Omental fat pad (tissue), 4 donors: ENCODE data around the gene LRFN2. TPM values are rescaled to one million over a fixed set of nuclear protein-coding genes. Genes with fewer than 3 reads are reported as not detected.

Source experiments
- ATAC-seq: fragments of 150-250 bp; one replicate; pipeline ENCODE4 v1.9.1; 2016; ENCODE audit warnings: mild to moderate bottlenecking, moderate library complexity; ENCODE audit not compliant: low FRiP score
- DNase-seq: peaks from one replicate; pipeline ENCODE4 v3.0.0-alpha.2; 2019; ENCODE audit warnings: low spot score
- total RNA-seq, 4 donors: library from RNA; depleted of rRNA; stranded (reverse); fragments of >200 nt; gene quantifications; one replicate each; pipeline ENCODE4 v1.1.0, GENCODE V29; 2016
- TF ChIP-seq, protein P1 (sequence below), 3 donors: fragments of 450-650 bp; IDR thresholded peaks; one replicate each; pipeline ENCODE4 v1.5.1; 2016 to 2017; ENCODE audit warnings: antibody characterized with exemption in 3 of 3, mild to moderate bottlenecking in 3 of 3, moderate library complexity in 2 of 3

LRFN2 gene
- total RNA-seq, 4 donors from 2014 or later = not detected

DNA sequence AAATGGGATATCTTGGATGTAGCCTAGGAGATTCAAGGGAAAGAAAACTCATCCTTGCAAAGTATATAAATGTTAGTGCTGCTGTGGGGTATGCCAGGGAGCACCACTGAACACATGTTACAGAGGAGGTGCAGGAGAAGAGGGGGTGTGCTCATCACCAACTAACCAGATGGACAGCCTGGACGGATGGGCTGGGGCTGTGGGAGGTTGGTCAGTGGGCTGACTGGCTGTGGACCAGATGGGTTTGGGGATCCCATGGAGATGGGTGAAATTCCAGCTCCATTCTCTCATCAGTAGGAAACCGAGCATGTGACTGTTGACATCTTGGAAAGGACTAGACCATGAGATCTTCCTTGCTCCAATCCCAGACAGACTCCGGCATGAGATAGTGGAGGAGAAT is 201.0 kb downstream of the LRFN2 start:
- TF ChIP-seq, protein P1, sequence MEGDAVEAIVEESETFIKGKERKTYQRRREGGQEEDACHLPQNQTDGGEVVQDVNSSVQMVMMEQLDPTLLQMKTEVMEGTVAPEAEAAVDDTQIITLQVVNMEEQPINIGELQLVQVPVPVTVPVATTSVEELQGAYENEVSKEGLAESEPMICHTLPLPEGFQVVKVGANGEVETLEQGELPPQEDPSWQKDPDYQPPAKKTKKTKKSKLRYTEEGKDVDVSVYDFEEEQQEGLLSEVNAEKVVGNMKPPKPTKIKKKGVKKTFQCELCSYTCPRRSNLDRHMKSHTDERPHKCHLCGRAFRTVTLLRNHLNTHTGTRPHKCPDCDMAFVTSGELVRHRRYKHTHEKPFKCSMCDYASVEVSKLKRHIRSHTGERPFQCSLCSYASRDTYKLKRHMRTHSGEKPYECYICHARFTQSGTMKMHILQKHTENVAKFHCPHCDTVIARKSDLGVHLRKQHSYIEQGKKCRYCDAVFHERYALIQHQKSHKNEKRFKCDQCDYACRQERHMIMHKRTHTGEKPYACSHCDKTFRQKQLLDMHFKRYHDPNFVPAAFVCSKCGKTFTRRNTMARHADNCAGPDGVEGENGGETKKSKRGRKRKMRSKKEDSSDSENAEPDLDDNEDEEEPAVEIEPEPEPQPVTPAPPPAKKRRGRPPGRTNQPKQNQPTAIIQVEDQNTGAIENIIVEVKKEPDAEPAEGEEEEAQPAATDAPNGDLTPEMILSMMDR (IDR thresholded peaks at IDR 0.05) = no peak
- ATAC-seq (no peak), DNase-seq (no peak)

DNA sequence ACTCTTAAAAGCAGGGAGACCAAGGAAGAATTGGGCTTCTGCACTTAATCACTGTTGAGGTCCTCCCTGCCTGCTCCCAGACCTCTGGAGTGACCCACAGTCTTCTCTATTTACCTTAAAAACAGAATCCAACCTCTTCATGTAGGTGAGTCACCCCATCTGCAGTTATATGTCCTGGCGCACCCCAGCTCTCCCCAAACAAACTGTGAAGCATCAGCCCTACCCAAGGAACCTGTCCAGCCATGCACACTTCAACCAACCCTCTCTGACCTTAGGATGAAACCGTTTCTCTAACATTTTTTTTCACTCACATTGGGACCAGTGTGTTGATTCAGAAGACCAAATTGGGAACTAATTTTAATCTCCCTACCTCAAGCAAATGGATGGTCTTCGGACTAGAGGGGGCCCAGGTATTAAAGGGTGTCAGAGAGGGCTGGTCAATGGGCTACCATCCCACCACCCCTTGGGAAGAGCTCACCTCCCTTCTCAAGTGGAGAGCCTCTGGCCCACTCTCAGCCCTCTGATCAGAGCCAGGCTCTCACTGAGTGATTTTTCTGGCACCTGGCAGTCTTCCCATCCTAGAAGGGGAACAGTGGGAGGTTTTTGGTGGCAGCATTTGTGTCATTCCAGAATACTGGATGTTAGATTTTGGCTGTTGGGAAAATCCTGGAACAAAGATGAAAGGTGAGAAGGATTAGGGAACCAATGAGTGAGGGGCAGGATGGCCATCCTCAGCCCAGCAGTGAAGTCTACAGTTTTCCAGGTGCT is 203.6 kb downstream of the LRFN2 start:
- ATAC-seq (no peak), DNase-seq (no peak)
- TF ChIP-seq, protein P1 (IDR thresholded peaks at IDR 0.05) = no peak

DNA sequence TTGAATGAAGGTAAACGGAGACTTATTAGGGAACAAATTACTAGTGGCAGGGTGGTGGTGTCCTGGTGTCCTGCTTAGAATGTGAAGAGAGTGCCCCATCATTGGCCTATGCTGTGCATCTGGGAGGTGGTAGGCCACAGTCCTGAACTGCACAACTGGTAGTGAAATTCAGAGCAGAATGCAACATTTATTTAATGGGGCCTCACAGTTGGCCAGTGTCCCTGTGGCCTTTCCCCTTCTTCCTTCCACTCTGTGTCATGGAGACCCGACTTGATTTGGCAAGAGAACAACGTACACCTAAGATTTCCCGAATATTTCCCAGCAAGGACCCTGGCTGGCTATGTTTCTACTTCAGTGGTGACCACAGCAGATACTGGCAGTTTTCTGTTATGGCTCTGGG is 206.9 kb downstream of the LRFN2 start:
- ATAC-seq (no peak), DNase-seq (no peak)
- TF ChIP-seq, protein P1 (IDR thresholded peaks at IDR 0.05) = no peak

DNA sequence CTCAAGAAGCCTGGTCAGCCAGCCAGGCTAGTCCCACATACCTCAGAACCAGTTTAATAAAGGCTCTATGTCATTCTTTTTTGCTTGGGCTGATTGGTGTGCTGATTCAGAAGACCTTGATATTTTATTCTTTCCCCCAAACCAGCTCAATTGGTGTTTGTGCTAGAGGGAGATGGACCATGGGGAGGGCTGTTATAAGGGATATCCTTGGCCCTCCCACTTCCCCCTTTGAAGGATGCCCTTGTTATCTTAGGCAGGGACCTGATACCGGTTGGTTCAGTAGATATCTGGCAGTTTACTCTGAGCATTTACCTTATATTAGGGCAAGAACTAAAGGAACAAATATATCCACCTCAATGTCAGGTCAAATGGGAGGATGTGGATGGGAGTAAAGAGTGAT is 207.4 kb downstream of the LRFN2 start:
- ATAC-seq (no peak), DNase-seq (no peak)
- TF ChIP-seq, protein P1 (IDR thresholded peaks at IDR 0.05) = no peak

DNA sequence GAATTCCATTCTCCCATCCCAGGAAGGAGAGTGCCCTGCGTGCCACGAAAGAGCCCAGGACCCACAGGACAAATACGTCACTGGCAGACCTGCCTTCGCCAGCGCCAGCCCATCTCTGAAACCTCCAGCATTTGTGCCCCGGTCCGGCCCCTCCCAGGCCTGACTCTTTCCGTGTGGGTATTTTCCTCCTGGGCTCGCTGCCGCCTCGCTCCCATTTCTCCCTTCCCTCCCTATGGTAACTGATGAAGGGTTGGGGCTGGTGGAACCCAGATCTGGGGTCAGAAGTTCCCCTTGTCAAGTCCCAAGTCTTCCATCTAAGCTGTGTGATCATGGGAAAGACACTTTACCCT is 208.5 kb downstream of the LRFN2 start:
- DNase-seq = no peak
- TF ChIP-seq, protein P1 (IDR thresholded peaks at IDR 0.05) = no peak
- ATAC-seq = no peak

DNA sequence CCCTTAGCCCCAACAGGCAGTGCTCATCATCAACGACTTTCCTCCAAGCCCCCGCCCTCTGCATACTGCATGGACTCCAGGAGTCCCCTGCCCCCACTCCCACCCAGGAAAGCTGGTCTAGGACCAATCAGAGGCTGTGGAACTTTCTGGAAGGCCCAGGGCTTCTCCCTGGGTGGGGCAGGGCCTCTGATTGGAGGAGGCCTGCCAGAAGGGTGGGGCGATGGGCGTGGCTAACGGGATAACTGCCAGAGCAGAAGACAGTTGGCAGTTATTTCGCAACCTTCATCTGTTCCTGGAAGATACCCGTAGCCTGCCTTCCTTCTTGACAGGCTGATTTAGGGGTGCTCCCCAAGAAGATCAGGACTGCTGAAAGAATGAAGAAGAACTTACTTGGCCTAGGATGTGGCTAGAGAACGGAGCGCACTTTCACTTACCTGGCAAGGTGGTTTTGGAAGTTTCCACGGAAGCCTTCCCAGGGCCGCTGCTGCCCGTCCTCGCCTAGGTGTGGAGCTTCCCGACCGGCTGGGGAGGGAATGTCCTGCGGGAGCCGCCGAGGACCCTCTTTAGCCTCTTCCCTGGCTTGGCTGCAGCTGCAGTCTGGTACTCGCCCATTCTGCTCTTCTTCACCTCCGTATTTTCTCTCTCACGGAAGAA is 209.0 kb downstream of the LRFN2 start:
- TF ChIP-seq, protein P1 (IDR thresholded peaks at IDR 0.05) = no peak
- DNase-seq (no peak), ATAC-seq (no peak)
